K562 (cell line): Measurements from ENCODE around the gene BRINP2. TPM values are rescaled to one million over a fixed set of nuclear protein-coding genes. Genes with fewer than 3 reads are reported as not detected.

Experiments used
- ATAC-seq: fragments of 200-7000 bp; cut with Tn5 transposase; 3 replicates; pipeline ENCODE4 v1.9.1; 2020; ENCODE audit warnings: moderate library complexity
- BruUV-seq: library from RNA; stranded (reverse); fragments of 400-500 nt; replicated peaks from 2 replicates; lab custom pipeline; 2021; lab: Mats Ljungman, UMichigan
- CTCF ChIA-PET: fragments of 300-600 bp; formaldehyde crosslinking; extraction: SDS; loops from one replicate; lab custom pipeline; 2021; ENCODE audit warnings: low intra/inter-chr PET ratio; lab: Yijun Ruan, JAX
- POLR2A ChIA-PET: fragments of 300-600, 350-650 bp; sonication (Branson Sonifier 250); formaldehyde crosslinking; extraction: SDS; loops from one replicate; lab custom pipeline; 2021; ENCODE audit warnings: antibody characterized with exemption, inconsistent platforms; lab: Yijun Ruan, JAX
- DNase-seq, 4 experiments: peaks; one replicate each; pipeline versions ENCODE4 v3.0.0 to v3.0.0-alpha.2; 2011 to 2018; ENCODE audit warnings: low spot score in 3 of 4, mixed read lengths in 3 of 4; ENCODE audit errors: extremely low read depth in 1 of 4
- FAIRE-seq: peaks from 2 replicates; lab custom pipeline; 2011; peaks lifted over from hg19 to GRCh38; lab: Jason Lieb, UNC
- H2AFZ ChIP-seq: 2 replicates; pipeline ENCODE4 v1.6.0; 2011; ENCODE audit warnings: low read depth, low read length, control low read depth, inconsistent platforms
- H3K27ac ChIP-seq: fragments of 200-600 bp; 3 replicates; pipeline ENCODE4 v1.8.0; 2011; ENCODE audit warnings: low read depth, mild to moderate bottlenecking, control low read depth, inconsistent platforms, low read length, moderate library complexity, mixed read lengths; ENCODE audit errors: extremely low read depth
- H3K27me3 ChIP-seq, 2 experiments: fragments of 300-600 bp in 1 of 2; 2 replicates in 1 of 2; 3 replicates in 1 of 2; pipeline versions ENCODE4 v1.6.0 to v1.8.0; 2011; ENCODE audit warnings: inconsistent platforms in 2 of 2, low read length in 2 of 2, mild to moderate bottlenecking in 1 of 2, mixed read lengths in 1 of 2, moderate library complexity in 1 of 2; ENCODE audit not compliant: control insufficient read depth in 2 of 2, insufficient read depth in 2 of 2
- H3K36me3 ChIP-seq: fragments of 300-600 bp; 3 replicates; pipeline ENCODE4 v1.8.0; 2011; ENCODE audit warnings: mild to moderate bottlenecking, low read length, inconsistent platforms; ENCODE audit not compliant: control insufficient read depth, insufficient read depth
- H3K4me1 ChIP-seq, 2 experiments: fragments of 200-600 bp in 1 of 2; replicated peaks in 1 of 2; 2 replicates in 1 of 2; 3 replicates in 1 of 2; pipeline versions ENCODE4 v1.5.1 to v1.8.0; 2011; ENCODE audit warnings: inconsistent platforms in 2 of 2, low read length in 2 of 2, mild to moderate bottlenecking in 1 of 2, mixed read lengths in 1 of 2, moderate library complexity in 1 of 2; ENCODE audit not compliant: control insufficient read depth in 2 of 2, insufficient read depth in 2 of 2
- H3K4me2 ChIP-seq: 2 replicates; pipeline ENCODE4 v1.6.1; 2011; ENCODE audit warnings: low read length, control low read depth, inconsistent platforms, mixed read lengths; ENCODE audit not compliant: insufficient read depth
- H3K4me3 ChIP-seq: fragments of 200-600 bp; sonication (generic), shearing (Covaris generic); 2 replicates; pipeline ENCODE4 v1.5.1; 2016; ENCODE audit warnings: control low read depth, inconsistent platforms
- H3K79me2 ChIP-seq: fragments of 200-600 bp; 3 replicates; pipeline ENCODE4 v1.8.0; 2011; ENCODE audit warnings: low read length, inconsistent platforms; ENCODE audit not compliant: control insufficient read depth, insufficient read depth
- H3K9ac ChIP-seq, 2 experiments: 2 replicates each; pipeline versions ENCODE4 v1.6.0 to v1.6.1; 2011; ENCODE audit warnings: low read depth in 2 of 2, low read length in 2 of 2, control low read depth in 1 of 2, inconsistent platforms in 1 of 2, mild to moderate bottlenecking in 1 of 2, mixed read lengths in 1 of 2; ENCODE audit not compliant: insufficient read depth in 1 of 2
- H3K9me1 ChIP-seq: one replicate; pipeline ENCODE4 v1.6.0; 2011; ENCODE audit warnings: inconsistent platforms, mild to moderate bottlenecking, low read length, moderate library complexity; ENCODE audit not compliant: control insufficient read depth, insufficient read depth
- H3K9me3 ChIP-seq: replicated peaks from 2 replicates; pipeline ENCODE4 v1.5.1; 2011; ENCODE audit warnings: low read depth, low read length, inconsistent platforms; ENCODE audit not compliant: control insufficient read depth, insufficient read depth
- H4K20me1 ChIP-seq: replicated peaks from 2 replicates; pipeline ENCODE4 v1.6.1; 2011; ENCODE audit warnings: low read length, inconsistent platforms, mixed read lengths; ENCODE audit not compliant: control insufficient read depth, insufficient read depth
- ARID1B ChIP-seq: fragments of 450-650 bp; IDR thresholded peaks from 2 replicates; pipeline ENCODE4 v1.6.1; 2016; ENCODE audit warnings: antibody characterized with exemption, mild to moderate bottlenecking, inconsistent platforms
- JUND ChIP-seq, 2 experiments: IDR thresholded peaks; 2 replicates in 1 of 2; 3 replicates in 1 of 2; pipeline ENCODE4 v1.6.1; 2011; ENCODE audit warnings: borderline replicate concordance in 2 of 2, low read depth in 2 of 2, low read length in 2 of 2, improper control_type of control experiment in 1 of 2, missing biosample characterization in 1 of 2, missing genetic modification characterization in 1 of 2, missing genetic modification reagents in 1 of 2
- LARP7 ChIP-seq: fragments of 450-650 bp; IDR thresholded peaks from 2 replicates; pipeline ENCODE4 v1.6.1; 2016
- NCOA2 ChIP-seq, 2 experiments: fragments of 450-650 bp; IDR thresholded peaks; 2 replicates each; pipeline ENCODE4 v1.6.1; 2018; ENCODE audit warnings: mild to moderate bottlenecking in 2 of 2, moderate library complexity in 1 of 2; ENCODE audit not compliant: partially characterized antibody in 2 of 2
- POLR2B ChIP-seq: fragments of 450-650 bp; IDR thresholded peaks from 2 replicates; pipeline ENCODE4 v1.6.1; 2018; ENCODE audit warnings: low read depth; ENCODE audit not compliant: partially characterized antibody
- SAP30 ChIP-seq: fragments of 200-600 bp; sonication (generic); IDR thresholded peaks from 2 replicates; pipeline ENCODE4 v1.6.1; 2012; ENCODE audit warnings: borderline replicate concordance, low read depth, mild to moderate bottlenecking, moderate library complexity, low read length, control low read depth, inconsistent platforms; ENCODE audit not compliant: insufficient read depth, poor library complexity, severe bottlenecking
- TCF7L2 ChIP-seq: fragments of 150-350 bp; IDR thresholded peaks from 2 replicates; pipeline ENCODE4 v1.6.1; 2016; ENCODE audit warnings: low read depth, mild to moderate bottlenecking, low read length, moderate library complexity
- WGBS: fragments of 100-300 bp; shearing (Covaris generic); methylation state at CpG from one replicate; pipeline ENCODE4 v1.1.6; 2016; ENCODE audit warnings: low coverage, mixed read lengths; ENCODE audit not compliant: insufficient coverage; ENCODE audit errors: missing lambda C conversion rate; 5-methylcytosine and 5-hydroxymethylcytosine counted together
- in situ Hi-C: fragments of 300-500 bp; cut with MboI; formaldehyde crosslinking; loops from 4 replicates; pipeline ENCODE4 v1.15.0; 2018; ENCODE audit warnings: inconsistent platforms, mixed read lengths
- intact Hi-C: fragments of 100-400 bp; cut with micrococcal nuclease; formaldehyde crosslinking; loops from 2 replicates; pipeline ENCODE4 v1.14.2; 2022
- polyA plus RNA-seq, 8 experiments: library from polyadenylated mRNA; depleted of rRNA in 4 of 8; stranded (reverse) in 5 of 8; unstranded in 3 of 8; fragments of >200 nt; fragmentation: Nextera tagmentation in 2 of 8; fragmentation: Illumina TruSeq in 1 of 8; extraction: Ambion mirVana in 2 of 8; extraction: Trizol in 1 of 8; gene quantifications; 2 replicates each; pipeline versions ENCODE4 v1.2.1 to v1.2.3, GENCODE V29; 2011 to 2014; ENCODE audit warnings: inconsistent platforms in 1 of 8, missing spikeins in 1 of 8
- total RNA-seq, 7 experiments: library from RNA; depleted of rRNA in 6 of 7; stranded (reverse); fragments of >200 nt in 6 of 7; fragmentation: Illumina TruSeq in 2 of 7; extraction: Trizol in 2 of 7; gene quantifications; 2 replicates each; pipeline versions ENCODE4 v1.2.1 to v1.2.3, GENCODE V29; 2011 to 2021; ENCODE audit warnings: low replicate concordance in 1 of 7
- TF ChIP-seq, protein P1 (sequence below): fragments of 150-350 bp; IDR thresholded peaks from 2 replicates; pipeline ENCODE4 v1.6.1; 2014; ENCODE audit warnings: low read depth, mild to moderate bottlenecking, low read length, borderline replicate concordance
- TF ChIP-seq, protein P2 (sequence below): fragments of 250-450 bp; sonication (Bioruptor Pico); IDR thresholded peaks from 2 replicates; pipeline ENCODE4 v1.4.0; 2020; ENCODE audit warnings: mild to moderate bottlenecking, moderate library complexity
- TF ChIP-seq, protein P3 (sequence below): fragments of 450-650 bp; formaldehyde crosslinking; IDR thresholded peaks from 2 replicates; pipeline ENCODE4 v1.4.0; 2022; ENCODE audit warnings: mild to moderate bottlenecking, moderate library complexity
- TF ChIP-seq, protein P4 (sequence below): sonication (generic); formaldehyde crosslinking; IDR thresholded peaks from 2 replicates; pipeline ENCODE4 v1.8.0; 2022; ENCODE audit warnings: missing genetic modification reagents, mild to moderate bottlenecking, moderate library complexity, borderline replicate concordance

Gene BRINP2
- total and polyA plus RNA-seq, 9 of the 15 experiments (the other 6 are each of a cell fraction or from before 2014, with no cell fraction given) = not detected

DNA sequence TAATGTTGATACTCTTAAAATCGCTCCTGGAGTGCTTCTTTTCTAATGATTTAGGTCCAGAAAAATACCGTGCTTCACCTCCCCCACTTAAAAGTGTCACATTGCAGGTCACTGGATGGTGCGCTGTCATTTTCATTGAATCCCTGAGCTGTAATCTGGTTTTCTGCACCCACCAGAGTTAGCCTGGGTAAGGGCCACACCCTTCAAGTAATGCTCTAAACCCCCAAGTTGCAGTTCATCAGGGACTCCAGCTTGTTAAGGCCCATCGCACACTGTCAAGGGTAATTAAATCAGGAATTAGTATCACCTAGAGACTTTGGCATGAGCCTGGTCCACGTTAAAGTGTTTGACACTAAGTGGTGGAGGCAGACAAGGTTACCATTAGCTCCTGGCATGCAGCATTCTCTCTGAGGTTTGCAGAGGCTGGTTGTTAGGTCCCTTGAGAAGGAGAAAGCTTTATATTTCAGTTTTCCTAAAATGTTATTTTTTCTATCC, 40.3 kb upstream of the BRINP2 start (continued):
- TF ChIP-seq, protein P1, sequence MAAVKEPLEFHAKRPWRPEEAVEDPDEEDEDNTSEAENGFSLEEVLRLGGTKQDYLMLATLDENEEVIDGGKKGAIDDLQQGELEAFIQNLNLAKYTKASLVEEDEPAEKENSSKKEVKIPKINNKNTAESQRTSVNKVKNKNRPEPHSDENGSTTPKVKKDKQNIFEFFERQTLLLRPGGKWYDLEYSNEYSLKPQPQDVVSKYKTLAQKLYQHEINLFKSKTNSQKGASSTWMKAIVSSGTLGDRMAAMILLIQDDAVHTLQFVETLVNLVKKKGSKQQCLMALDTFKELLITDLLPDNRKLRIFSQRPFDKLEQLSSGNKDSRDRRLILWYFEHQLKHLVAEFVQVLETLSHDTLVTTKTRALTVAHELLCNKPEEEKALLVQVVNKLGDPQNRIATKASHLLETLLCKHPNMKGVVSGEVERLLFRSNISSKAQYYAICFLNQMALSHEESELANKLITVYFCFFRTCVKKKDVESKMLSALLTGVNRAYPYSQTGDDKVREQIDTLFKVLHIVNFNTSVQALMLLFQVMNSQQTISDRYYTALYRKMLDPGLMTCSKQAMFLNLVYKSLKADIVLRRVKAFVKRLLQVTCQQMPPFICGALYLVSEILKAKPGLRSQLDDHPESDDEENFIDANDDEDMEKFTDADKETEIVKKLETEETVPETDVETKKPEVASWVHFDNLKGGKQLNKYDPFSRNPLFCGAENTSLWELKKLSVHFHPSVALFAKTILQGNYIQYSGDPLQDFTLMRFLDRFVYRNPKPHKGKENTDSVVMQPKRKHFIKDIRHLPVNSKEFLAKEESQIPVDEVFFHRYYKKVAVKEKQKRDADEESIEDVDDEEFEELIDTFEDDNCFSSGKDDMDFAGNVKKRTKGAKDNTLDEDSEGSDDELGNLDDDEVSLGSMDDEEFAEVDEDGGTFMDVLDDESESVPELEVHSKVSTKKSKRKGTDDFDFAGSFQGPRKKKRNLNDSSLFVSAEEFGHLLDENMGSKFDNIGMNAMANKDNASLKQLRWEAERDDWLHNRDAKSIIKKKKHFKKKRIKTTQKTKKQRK = no peak

DNA sequence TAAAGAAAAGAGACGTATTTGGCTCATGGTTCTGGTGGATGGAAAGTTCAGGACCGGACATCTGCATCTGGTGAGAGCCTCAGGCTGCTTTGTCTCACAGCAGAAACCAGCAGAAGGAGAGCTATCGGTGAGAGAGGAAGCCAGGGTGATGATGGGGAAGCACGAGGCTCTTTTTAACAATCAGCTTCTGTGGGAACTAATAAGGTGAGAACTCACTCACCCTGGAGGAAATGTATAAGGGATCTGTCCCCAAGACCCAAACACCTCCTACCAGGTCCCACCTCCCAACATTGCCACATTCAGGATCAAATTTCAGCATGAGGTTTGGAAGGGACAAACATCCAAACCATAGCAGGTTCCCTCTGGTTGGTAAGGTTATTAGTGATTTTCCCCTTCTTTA, 39.0 kb upstream of the BRINP2 start:
- Histone ChIP-seq H3K9me1 (no peaks in the 10 kb centered on the region), H3K4me3 (no peak overlapping the region), H3K27ac (no peak overlapping the region), H4K20me1 (no peaks in the 10 kb centered on the region)
- intact Hi-C loops = no loop called here
- no peak for TF ChIP-seq JUND (IDR thresholded peaks at IDR 0.05; ENCODE audit: borderline replicate concordance, low read depth, low read length)
- TF ChIP-seq JUND (tag; IDR thresholded peaks at IDR 0.05; ENCODE audit: borderline replicate concordance, low read depth, low read length) = no peak
- TF ChIP-seq, protein P2, sequence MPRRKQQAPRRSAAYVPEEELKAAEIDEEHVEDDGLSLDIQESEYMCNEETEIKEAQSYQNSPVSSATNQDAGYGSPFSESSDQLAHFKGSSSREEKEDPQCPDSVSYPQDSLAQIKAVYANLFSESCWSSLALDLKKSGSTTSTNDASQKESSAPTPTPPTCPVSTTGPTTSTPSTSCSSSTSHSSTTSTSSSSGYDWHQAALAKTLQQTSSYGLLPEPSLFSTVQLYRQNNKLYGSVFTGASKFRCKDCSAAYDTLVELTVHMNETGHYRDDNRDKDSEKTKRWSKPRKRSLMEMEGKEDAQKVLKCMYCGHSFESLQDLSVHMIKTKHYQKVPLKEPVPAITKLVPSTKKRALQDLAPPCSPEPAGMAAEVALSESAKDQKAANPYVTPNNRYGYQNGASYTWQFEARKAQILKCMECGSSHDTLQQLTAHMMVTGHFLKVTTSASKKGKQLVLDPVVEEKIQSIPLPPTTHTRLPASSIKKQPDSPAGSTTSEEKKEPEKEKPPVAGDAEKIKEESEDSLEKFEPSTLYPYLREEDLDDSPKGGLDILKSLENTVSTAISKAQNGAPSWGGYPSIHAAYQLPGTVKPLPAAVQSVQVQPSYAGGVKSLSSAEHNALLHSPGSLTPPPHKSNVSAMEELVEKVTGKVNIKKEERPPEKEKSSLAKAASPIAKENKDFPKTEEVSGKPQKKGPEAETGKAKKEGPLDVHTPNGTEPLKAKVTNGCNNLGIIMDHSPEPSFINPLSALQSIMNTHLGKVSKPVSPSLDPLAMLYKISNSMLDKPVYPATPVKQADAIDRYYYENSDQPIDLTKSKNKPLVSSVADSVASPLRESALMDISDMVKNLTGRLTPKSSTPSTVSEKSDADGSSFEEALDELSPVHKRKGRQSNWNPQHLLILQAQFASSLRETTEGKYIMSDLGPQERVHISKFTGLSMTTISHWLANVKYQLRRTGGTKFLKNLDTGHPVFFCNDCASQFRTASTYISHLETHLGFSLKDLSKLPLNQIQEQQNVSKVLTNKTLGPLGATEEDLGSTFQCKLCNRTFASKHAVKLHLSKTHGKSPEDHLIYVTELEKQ (CRISPR knock-in tag) = no peak
- no peak for TF ChIP-seq ARID1B
- TF ChIP-seq, protein P3, sequence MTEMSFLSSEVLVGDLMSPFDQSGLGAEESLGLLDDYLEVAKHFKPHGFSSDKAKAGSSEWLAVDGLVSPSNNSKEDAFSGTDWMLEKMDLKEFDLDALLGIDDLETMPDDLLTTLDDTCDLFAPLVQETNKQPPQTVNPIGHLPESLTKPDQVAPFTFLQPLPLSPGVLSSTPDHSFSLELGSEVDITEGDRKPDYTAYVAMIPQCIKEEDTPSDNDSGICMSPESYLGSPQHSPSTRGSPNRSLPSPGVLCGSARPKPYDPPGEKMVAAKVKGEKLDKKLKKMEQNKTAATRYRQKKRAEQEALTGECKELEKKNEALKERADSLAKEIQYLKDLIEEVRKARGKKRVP (CRISPR knock-in tag) = no peak
- TF ChIP-seq SAP30 = no peak
- TF ChIP-seq TCF7L2 = no peak
- TF ChIP-seq LARP7 = no peak
- TF ChIP-seq, protein P4, sequence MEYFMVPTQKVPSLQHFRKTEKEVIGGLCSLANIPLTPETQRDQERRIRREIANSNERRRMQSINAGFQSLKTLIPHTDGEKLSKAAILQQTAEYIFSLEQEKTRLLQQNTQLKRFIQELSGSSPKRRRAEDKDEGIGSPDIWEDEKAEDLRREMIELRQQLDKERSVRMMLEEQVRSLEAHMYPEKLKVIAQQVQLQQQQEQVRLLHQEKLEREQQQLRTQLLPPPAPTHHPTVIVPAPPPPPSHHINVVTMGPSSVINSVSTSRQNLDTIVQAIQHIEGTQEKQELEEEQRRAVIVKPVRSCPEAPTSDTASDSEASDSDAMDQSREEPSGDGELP (CRISPR knock-in tag) = no peak
- no peak for TF ChIP-seq NCOA2 (IDR thresholded peaks at IDR 0.05; ENCODE audit: partially characterized antibody in 2 of 2)
- TF ChIP-seq POLR2B = no peak
- TF ChIP-seq, all 486 proteins: peak for 0
- FAIRE-seq (no peak), DNase-seq (no peak), ATAC-seq (no peak)
- H3K9ac ChIP-seq = no peak overlapping the region
- no TSS peak for BruUV-seq
- no peaks in the 10 kb centered on the region for H3K27me3 ChIP-seq
- WGBS = 0% methylated on average over 4 of the region's 4 CpGs
- no peak overlapping the region for H2AFZ ChIP-seq
- no peaks in the 10 kb centered on the region for H3K79me2 ChIP-seq
- ChIA-PET CTCF (no interaction called here), POLR2A (no interaction called here)
- no peaks in the 10 kb centered on the region for H3K9me3 ChIP-seq
- no peaks in the 10 kb centered on the region for H3K36me3 ChIP-seq
- in situ Hi-C loops = no loop called here
- H3K4me1 ChIP-seq = no peaks in the 10 kb centered on the region
- no peak overlapping the region for H3K4me2 ChIP-seq
